ENCODE measurements around the gene PTPRT. TPM values are rescaled to one million over a fixed set of nuclear protein-coding genes. Genes with fewer than 3 reads are reported as not detected.

PTPRT gene
- total RNA-seq, 1 donor, result under 0.01 TPM

- Histone ChIP-seq H3K4me1 (ENCODE audit: insufficient read depth, low read length) (no peaks in the 10 kb centered on the region), H3K27me3 (ENCODE audit: insufficient read depth, low read length) (no peaks in the 10 kb centered on the region), H3K9me3 (ENCODE audit: low read depth, low read length) (no peaks in the 10 kb centered on the region), H3K4me3 (ENCODE audit: low read length) (no peak overlapping the region)
Measured at GRCh38 chr20:42652266-42652665, 537.4 kb downstream of the PTPRT start.

DNA sequence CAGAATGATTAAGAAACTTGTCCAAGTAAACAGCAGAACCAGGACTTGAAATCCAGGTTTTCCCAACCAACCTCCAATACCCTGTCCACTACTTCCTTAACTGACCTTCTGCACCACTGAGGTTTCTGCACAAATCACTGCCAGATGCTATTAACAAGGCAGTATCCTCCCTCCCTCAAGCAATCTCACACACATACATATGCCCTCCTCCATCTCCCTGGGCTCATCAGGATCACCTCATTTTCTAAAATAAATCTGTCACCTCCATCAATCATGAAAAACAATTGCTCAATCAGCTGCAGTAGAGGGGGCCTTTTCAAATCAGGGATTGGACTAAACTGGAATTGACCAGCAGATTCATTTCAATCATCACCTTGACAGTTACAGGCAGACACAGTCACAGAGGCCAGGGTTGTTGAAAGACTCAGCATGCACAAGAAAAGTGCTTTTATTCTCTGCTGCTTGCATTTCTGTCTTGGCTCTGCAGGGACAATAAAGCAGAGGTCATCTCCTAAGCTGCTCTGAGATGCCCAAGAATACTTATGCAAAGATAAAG is 539.4 kb downstream of the PTPRT start:
- H3K9me3 ChIP-seq (ENCODE audit: low read depth, low read length), result no peaks in the 10 kb centered on the region
- H3K27me3 ChIP-seq (ENCODE audit: insufficient read depth, low read length), result no peaks in the 10 kb centered on the region
- H3K4me1 ChIP-seq (ENCODE audit: insufficient read depth, low read length), result no peaks in the 10 kb centered on the region
- H3K4me3 ChIP-seq (ENCODE audit: low read length), result no peak overlapping the region

DNA sequence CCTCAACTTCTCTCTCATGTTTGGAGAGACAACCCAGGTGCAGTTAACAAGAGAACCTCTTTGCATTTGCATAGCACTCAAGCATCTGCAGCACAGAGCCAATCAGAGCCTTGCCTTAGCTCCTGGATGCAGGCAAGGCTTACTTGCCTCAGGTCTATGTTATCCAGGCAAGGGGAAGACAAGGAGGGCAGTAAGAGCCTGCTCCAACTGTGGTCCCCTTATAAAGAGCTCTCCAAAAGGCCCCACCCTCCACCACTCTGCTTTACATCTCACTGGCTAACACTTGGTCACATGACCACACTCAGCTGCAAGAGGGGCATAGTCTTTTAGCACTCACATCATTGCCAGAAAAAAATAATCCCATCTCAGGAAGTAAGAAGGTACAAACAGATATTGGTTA is 540.0 kb downstream of the PTPRT start:
- Histone ChIP-seq H3K9me3 (ENCODE audit: low read depth, low read length) (no peaks in the 10 kb centered on the region), H3K27me3 (ENCODE audit: insufficient read depth, low read length) (no peaks in the 10 kb centered on the region), H3K4me3 (ENCODE audit: low read length) (no peak overlapping the region), H3K4me1 (ENCODE audit: insufficient read depth, low read length) (no peaks in the 10 kb centered on the region)

- Histone ChIP-seq H3K4me1 (ENCODE audit: insufficient read depth, low read length) (no peaks in the 10 kb centered on the region), H3K9me3 (ENCODE audit: low read depth, low read length) (no peaks in the 10 kb centered on the region), H3K27me3 (ENCODE audit: insufficient read depth, low read length) (no peaks in the 10 kb centered on the region), H3K4me3 (ENCODE audit: low read length) (no peak overlapping the region)
Measured at GRCh38 chr20:42646250-42646649, 543.5 kb downstream of the PTPRT start.

GRCh38 chr20:42641886-42642285 is 547.8 kb downstream of the PTPRT start:
- no peak overlapping the region for H3K4me3 ChIP-seq (ENCODE audit: low read length)
- no peaks in the 10 kb centered on the region for H3K4me1 ChIP-seq (ENCODE audit: insufficient read depth, low read length)
- H3K9me3 ChIP-seq (ENCODE audit: low read depth, low read length), result no peaks in the 10 kb centered on the region
- no peaks in the 10 kb centered on the region for H3K27me3 ChIP-seq (ENCODE audit: insufficient read depth, low read length)

- Histone ChIP-seq H3K4me3 (ENCODE audit: low read length) (no peak overlapping the region), H3K9me3 (ENCODE audit: low read depth, low read length) (no peaks in the 10 kb centered on the region), H3K27me3 (ENCODE audit: insufficient read depth, low read length) (no peaks in the 10 kb centered on the region), H3K4me1 (ENCODE audit: insufficient read depth, low read length) (no peaks in the 10 kb centered on the region)
Measured at GRCh38 chr20:42639140-42639539, 550.6 kb downstream of the PTPRT start.

- Histone ChIP-seq H3K27me3 (ENCODE audit: insufficient read depth, low read length) (no peaks in the 10 kb centered on the region), H3K4me1 (ENCODE audit: insufficient read depth, low read length) (no peaks in the 10 kb centered on the region), H3K9me3 (ENCODE audit: low read depth, low read length) (no peaks in the 10 kb centered on the region), H3K4me3 (ENCODE audit: low read length) (no peak overlapping the region)
Measured at GRCh38 chr20:42635699-42636411, 553.9 kb downstream of the PTPRT start.

DNA sequence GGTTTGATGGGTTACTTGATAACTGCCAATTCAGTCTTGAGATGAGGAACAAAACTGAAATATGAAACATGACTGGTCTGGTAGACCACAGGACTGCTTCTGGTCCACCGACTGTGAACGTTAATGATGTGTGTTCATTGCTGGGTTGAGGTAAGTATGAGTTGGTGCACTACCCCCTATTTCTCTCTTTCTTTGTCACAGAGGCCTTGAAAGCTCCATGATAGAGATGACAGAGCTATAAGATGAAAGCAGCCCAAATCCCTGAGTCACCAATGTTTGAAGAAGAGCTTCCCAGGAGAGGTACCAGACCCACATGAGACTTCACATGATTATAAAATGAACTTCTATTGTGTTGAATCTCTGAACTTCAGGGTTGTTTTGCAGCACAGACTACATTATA is 555.5 kb downstream of the PTPRT start:
- Histone ChIP-seq H3K4me1 (ENCODE audit: insufficient read depth, low read length) (no peaks in the 10 kb centered on the region), H3K4me3 (ENCODE audit: low read length) (no peak overlapping the region)

GRCh38 chr20:42628683-42629082 is 561.0 kb downstream of the PTPRT start:
- Histone ChIP-seq H3K27me3 (ENCODE audit: insufficient read depth, low read length) (no peaks in the 10 kb centered on the region), H3K9me3 (ENCODE audit: low read depth, low read length) (no peaks in the 10 kb centered on the region), H3K4me1 (ENCODE audit: insufficient read depth, low read length) (no peaks in the 10 kb centered on the region), H3K4me3 (ENCODE audit: low read length) (no peak overlapping the region)

More for the DNA sequence above, 555.5 kb downstream of the PTPRT start:
- Histone ChIP-seq H3K27me3 (ENCODE audit: insufficient read depth, low read length) (no peaks in the 10 kb centered on the region), H3K9me3 (ENCODE audit: low read depth, low read length) (no peaks in the 10 kb centered on the region)

- Histone ChIP-seq H3K4me3 (ENCODE audit: low read length) (no peak overlapping the region), H3K9me3 (ENCODE audit: low read depth, low read length) (no peaks in the 10 kb centered on the region), H3K4me1 (ENCODE audit: insufficient read depth, low read length) (no peaks in the 10 kb centered on the region), H3K27me3 (ENCODE audit: insufficient read depth, low read length) (no peaks in the 10 kb centered on the region)
Measured at GRCh38 chr20:42613076-42613475, 576.6 kb downstream of the PTPRT start.

DNA sequence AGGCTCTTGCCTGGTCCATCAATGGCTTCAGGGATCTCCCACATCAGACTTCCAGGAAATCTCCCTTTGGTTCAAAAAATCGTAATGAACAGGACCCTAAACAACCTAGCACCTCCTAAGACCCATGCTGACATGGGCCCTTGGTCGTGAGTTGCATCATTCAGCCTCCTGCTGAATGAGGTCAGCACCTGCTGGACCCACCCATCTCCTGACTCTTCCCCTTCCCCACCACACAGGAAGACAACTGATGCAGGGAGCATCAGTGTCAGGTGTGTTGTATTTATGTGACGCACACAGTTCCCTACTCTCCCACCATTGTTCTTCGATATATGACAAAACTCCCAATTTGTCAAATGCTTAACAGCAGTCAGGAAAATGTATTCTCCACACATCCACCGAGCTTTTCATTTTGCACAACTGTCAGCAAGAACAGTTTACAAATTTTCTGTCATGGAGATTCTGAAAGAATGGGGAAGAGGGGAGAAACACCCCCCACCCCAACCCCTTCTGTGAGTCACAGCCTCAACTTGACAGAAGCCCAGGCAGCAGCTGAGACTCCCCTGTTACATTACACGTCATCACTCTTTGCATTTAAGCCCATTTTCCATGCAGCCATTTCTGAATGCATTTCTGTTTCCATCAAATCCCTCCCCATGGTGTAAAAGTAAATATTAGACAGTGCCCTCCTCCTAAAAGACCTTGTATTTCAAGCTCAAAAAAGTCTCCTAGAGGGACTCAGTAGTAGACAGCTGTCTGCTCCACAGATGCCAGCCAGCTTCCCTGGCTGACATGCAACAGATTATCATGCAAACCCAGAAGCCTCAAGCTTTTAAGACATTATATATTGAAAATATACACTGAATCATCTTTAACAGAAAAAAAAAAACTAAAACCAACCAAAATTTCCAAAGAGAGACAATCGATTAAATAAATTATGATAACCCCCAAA is 577.5 kb downstream of the PTPRT start:
- Histone ChIP-seq H3K4me1 (ENCODE audit: insufficient read depth, low read length) (no peaks in the 10 kb centered on the region), H3K9me3 (ENCODE audit: low read depth, low read length) (no peaks in the 10 kb centered on the region), H3K4me3 (ENCODE audit: low read length) (no peak overlapping the region), H3K27me3 (ENCODE audit: insufficient read depth, low read length) (no peaks in the 10 kb centered on the region)

GRCh38 chr20:42611423-42611822 is 578.3 kb downstream of the PTPRT start:
- Histone ChIP-seq H3K4me3 (ENCODE audit: low read length) (no peak overlapping the region), H3K27me3 (ENCODE audit: insufficient read depth, low read length) (no peaks in the 10 kb centered on the region), H3K9me3 (ENCODE audit: low read depth, low read length) (no peaks in the 10 kb centered on the region), H3K4me1 (ENCODE audit: insufficient read depth, low read length) (no peaks in the 10 kb centered on the region)

- H3K9me3 ChIP-seq (ENCODE audit: low read depth, low read length), result no peaks in the 10 kb centered on the region
- H3K27me3 ChIP-seq (ENCODE audit: insufficient read depth, low read length), result no peaks in the 10 kb centered on the region
- no peaks in the 10 kb centered on the region for H3K4me1 ChIP-seq (ENCODE audit: insufficient read depth, low read length)
- no peak overlapping the region for H3K4me3 ChIP-seq (ENCODE audit: low read length)
Measured at GRCh38 chr20:42610070-42610469, 579.6 kb downstream of the PTPRT start.

DNA sequence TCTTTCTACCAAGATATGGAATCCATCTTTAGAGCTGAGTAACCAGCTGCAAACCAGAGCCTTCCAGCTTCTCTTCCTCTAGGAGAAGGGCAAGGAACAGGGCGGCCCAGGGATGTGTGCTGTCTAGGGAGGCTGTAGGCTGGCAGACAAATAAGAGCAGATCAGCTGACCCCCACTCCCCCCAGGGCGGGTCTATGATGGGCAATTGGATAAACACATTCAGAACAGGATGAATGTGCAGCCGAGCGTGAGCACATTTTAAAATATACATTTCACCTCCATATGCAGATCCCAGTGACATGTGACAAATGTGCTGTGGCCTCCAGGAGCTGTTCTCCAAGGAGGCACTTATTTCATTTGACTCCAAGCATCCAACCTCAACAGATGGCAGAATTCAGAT is 580.1 kb downstream of the PTPRT start:
- H3K9me3 ChIP-seq (ENCODE audit: low read depth, low read length), result no peaks in the 10 kb centered on the region
- no peak overlapping the region for H3K4me3 ChIP-seq (ENCODE audit: low read length)
- H3K4me1 ChIP-seq (ENCODE audit: insufficient read depth, low read length), result no peaks in the 10 kb centered on the region
- H3K27me3 ChIP-seq (ENCODE audit: insufficient read depth, low read length), result no peaks in the 10 kb centered on the region

Measured in mononuclear cell (primary cell).